CD4-positive, alpha-beta T cell treated with Interleukin-17A for 1 hour (primary cell): Measurements from ENCODE around the gene GPR17.

Experiments
- DNase-seq: peaks from one replicate; pipeline ENCODE4 v3.0.0-alpha.2; 2020

Gene GPR17

GRCh38 chr2:127643439-127644065 lies 2.4 kb upstream of the GPR17 start:
- no peak for DNase-seq

- no peak for DNase-seq
These were observed 1.6 kb upstream of the GPR17 start for GRCh38 chr2:127644066-127645025.

- no peak for DNase-seq
These were observed 943 bp upstream of the GPR17 start for GRCh38 chr2:127645026-127645394.

GRCh38 chr2:127646487-127647241 lies 711 bp downstream of the GPR17 start:
- DNase-seq: no peak

- DNase-seq: no peak
These were observed 1.6 kb downstream of the GPR17 start for GRCh38 chr2:127647242-127648190.

- no peak for DNase-seq
These were observed 2.4 kb downstream of the GPR17 start for GRCh38 chr2:127648321-127648720.

- DNase-seq: no peak
These were observed 3.2 kb downstream of the GPR17 start for GRCh38 chr2:127649100-127649611.

- peak; percentile 81 for DNase-seq
These were observed 3.7 kb downstream of the GPR17 start for GRCh38 chr2:127649684-127650040.

- no peak for DNase-seq
These were observed 4.3 kb downstream of the GPR17 start for GRCh38 chr2:127650041-127650784.

- DNase-seq: no peak
These were observed 4.9 kb downstream of the GPR17 start for GRCh38 chr2:127650785-127651380.

GRCh38 chr2:127651381-127651809 lies 5.4 kb downstream of the GPR17 start:
- no peak for DNase-seq

GRCh38 chr2:127651971-127652550 lies 6.1 kb downstream of the GPR17 start:
- DNase-seq: no peak

- DNase-seq: no peak
These were observed 6.9 kb downstream of the GPR17 start for GRCh38 chr2:127652786-127653357.

GRCh38 chr2:127653421-127654083 lies 7.6 kb downstream of the GPR17 start:
- no peak for DNase-seq

- DNase-seq: no peak
These were observed 8.3 kb downstream of the GPR17 start for GRCh38 chr2:127654084-127654837.

GRCh38 chr2:127654838-127655175 lies 8.9 kb downstream of the GPR17 start:
- no peak for DNase-seq

GRCh38 chr2:127655209-127656073 lies 9.5 kb downstream of the GPR17 start:
- no peak for DNase-seq
